ENCODE measurements around the gene SNED1.
A peak's percentile ranks its signal among the peaks of the same experiment; 100 is the strongest.
"Not testable (repeated sequence)": the region's sequence is repeated elsewhere in the genome, so short reads cannot be mapped to it uniquely, and the experiment has no call there.

The SNED1 gene

GRCh38 chr2:240972636-240973521 is 25.5 kb upstream of the SNED1 start:
- no peak for DNase-seq

- no peak for DNase-seq
Measured at GRCh38 chr2:240974771-240975572, 23.4 kb upstream of the SNED1 start.

- DNase-seq: not testable (repeated sequence)
Measured at GRCh38 chr2:240975903-240976302, 22.5 kb upstream of the SNED1 start.

GRCh38 chr2:240981280-240981679 is 17.1 kb upstream of the SNED1 start:
- DNase-seq: no peak

- DNase-seq: no peak
Measured at GRCh38 chr2:240981871-240982800, 16.3 kb upstream of the SNED1 start.

- DNase-seq: no peak
Measured at GRCh38 chr2:240982821-240983281, 15.6 kb upstream of the SNED1 start.

GRCh38 chr2:240983361-240983995 is 14.9 kb upstream of the SNED1 start:
- DNase-seq: peak; percentile 72

GRCh38 chr2:240983996-240984498 is 14.4 kb upstream of the SNED1 start:
- no peak for DNase-seq

- DNase-seq: no peak
Measured at GRCh38 chr2:240985881-240986786, 12.3 kb upstream of the SNED1 start.

- DNase-seq: no peak
Measured at GRCh38 chr2:240986787-240987411, 11.5 kb upstream of the SNED1 start.

- DNase-seq: no peak
Measured at GRCh38 chr2:240987588-240987987, 10.8 kb upstream of the SNED1 start.

- no peak for DNase-seq
Measured at GRCh38 chr2:240988146-240988545, 10.3 kb upstream of the SNED1 start.

- DNase-seq: no peak
Measured at GRCh38 chr2:240988571-240989271, 9.7 kb upstream of the SNED1 start.

- DNase-seq: no peak
Measured at GRCh38 chr2:240989451-240990265, 8.8 kb upstream of the SNED1 start.

GRCh38 chr2:240990266-240990529 is 8.2 kb upstream of the SNED1 start:
- no peak for DNase-seq

GRCh38 chr2:240990726-240991377 is 7.6 kb upstream of the SNED1 start:
- DNase-seq: no peak

GRCh38 chr2:240991378-240992263 is 6.8 kb upstream of the SNED1 start:
- peak; percentile 50 for DNase-seq

Measured in activated CD8-positive, alpha-beta memory T cell treated with anti-CD3 and anti-CD28 coated beads, Interleukin-2, amount 50 U/mL, for 48 hours (primary cell).